Activated CD4-positive, alpha-beta T cell treated with anti-CD3 and anti-CD28 coated beads, Interleukin-2, Interleukin-6, amounts not matched to agents 100 ng/mL and 50 ng/mL, durations not matched to agents 16 hours and 8 hours (primary cell): ENCODE measurements around the gene ZNF57.
"Not testable (repeated sequence)": the region's sequence is repeated elsewhere in the genome, so short reads cannot be mapped to it uniquely, and the experiment has no call there.

Source experiments
- DNase-seq: peaks from one replicate; pipeline ENCODE4 v3.0.0-alpha.2; 2020

Gene ZNF57

DNA sequence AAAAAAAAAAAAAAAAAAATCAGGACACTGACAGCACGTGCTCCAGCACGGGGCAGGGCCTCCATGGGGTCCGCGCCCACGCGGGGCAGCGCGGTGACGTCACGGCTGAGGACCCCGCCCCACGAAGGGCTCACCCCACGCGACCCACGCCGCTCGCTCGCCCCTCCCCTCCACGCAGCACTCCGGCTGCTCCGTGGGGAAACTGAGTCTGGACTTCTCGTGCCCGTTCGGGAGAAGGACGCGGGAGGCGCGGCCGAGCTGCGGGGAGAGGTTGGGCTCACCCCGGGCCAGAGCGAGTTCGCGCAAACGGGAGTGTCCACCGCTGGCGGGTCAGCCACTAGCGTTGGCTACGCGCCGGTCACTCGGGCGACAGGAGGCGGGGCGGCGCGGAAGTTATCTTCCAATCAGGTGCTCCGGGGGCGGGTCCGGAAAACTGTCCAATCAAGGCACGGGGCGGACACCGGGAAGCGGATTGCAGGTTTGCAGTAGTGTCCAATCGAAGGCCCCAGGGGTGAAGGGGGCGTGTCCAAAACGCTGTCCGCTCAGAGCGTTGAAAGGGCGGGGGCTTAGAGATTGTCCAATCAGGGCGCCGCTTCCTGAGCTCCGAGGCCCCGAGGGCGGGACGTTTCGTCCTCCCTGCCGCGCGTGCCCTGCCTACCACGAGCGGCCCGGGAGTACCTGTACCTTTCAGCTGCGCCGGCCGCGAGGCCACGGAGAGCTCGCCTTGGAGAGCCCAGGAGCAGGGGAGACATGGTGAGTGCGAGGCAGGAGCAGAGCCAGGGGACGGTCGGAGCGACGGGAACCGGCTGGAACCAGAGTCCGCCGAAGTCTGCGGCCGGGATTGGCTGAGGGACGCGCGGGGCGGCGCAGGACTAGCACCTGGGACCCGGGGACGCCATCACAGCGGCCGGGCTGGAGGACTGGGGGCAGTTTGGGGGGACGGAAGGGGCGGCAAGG lies at the start of gene ZNF57:
Gene ZNF57, plus strand, starts transcription at position 633 of the 957 bp plus-strand sequence. Its CDS starts 118 bp downstream, at position 751.
- peak; percentile 98 for DNase-seq

DNA sequence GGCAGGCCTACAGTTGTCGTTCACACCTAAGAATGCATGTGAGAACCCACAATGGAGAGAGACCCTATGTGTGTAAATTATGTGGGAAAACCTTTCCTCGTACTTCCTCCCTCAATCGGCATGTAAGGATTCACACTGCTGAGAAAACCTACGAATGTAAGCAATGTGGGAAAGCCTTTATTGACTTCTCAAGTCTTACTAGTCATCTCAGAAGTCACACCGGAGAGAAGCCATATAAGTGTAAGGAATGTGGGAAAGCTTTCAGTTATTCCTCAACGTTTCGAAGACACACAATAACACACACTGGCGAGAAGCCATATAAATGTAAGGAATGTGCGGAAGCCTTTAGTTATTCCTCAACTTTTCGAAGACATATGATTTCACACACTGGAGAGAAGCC lies 48.1 kb upstream of the ZNF57 start:
- no peak for DNase-seq

DNA sequence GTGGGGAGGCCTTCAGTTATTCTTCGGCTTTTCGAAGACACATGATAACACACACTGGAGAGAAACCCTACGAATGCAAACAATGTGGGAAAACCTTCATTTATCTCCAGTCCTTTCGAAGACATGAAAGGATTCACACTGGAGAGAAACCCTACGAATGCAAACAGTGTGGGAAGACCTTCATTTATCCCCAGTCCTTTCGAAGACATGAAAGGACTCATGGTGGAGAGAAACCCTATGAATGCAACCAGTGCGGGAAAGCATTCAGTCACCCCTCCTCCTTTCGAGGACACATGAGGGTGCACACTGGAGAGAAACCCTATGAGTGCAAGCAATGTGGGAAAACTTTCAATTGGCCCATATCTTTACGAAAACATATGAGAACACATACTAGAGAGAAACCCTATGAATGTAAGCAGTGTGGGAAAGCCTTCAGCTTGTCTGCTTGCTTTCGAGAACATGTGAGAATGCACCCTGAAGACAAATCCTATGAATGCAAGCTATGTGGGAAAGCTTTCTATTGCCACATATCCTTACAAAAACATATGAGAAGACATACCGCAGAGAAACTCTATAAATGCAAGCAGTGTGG lies 47.6 kb upstream of the ZNF57 start:
- no peak for DNase-seq

GRCh38 chr19:2854849-2855248 lies 45.9 kb upstream of the ZNF57 start:
- DNase-seq = no peak

DNA sequence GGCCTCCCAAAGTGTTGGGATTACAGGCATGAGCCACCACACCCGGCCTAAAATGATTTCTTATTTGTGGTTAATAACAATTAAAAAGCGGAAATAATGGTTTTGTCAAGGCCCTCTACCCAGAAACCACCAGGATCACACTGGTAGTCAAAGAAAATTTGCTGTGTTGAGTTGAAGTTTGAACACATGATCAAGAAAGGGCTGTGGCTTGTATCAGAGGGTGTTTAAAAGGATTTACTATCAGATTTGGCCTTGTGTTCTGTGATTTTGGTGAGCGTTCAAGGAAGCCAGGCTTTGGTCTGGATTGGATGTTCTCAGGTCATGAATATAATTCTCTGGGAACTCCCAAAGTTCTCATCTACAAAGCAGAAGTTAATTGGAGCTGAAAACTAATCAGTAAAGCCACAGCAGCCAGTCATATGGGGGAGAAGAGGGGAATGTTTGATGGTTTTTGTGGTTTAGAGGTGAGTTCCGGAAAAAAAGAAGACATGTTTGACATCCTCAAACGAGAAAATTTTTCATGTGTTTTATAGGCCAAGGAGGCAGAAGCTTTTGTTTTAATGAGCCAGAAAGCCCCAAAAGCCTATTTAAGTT lies 44.2 kb upstream of the ZNF57 start:
- DNase-seq = no peak

DNA sequence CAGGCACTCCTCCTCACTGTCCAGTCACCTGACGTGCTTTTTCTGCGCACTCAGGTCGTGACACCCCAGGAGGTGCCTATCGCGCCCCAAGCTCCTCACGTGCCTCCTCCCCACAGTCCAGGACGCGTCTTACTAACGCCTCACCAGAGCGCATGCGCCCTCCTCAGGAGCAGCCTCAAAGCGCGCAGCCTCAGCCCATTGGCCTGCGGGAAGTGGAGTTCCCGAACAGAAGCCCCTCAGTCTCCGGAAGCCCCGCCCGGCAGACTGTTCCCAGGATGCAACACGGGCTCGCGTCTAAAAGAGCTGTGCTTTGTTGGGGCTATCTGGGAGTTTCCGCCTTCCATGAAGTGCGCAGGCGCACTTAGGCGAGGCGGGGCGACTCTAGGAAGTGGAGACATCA lies 41.9 kb upstream of the ZNF57 start:
- DNase-seq = no peak

DNA sequence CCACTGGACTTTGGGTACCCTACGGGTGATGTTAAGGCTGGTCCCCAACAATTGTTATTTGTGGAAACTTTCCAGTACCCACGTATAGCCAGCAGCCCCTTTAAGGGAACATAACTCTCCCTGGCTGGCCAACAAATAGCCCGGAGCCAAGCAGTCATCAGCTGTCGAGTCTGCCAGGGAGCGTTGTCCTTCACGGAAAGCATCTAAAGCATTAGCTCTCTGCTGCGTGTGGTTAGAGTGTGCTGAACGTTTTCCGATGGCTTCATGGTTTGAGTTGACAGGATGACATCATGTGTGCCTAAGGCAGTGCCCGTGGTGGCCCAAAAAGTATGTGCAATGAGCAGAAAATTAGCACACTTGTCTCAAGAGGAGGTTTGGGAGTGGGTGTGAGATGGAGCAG lies 36.9 kb upstream of the ZNF57 start:
- DNase-seq = no peak

DNA sequence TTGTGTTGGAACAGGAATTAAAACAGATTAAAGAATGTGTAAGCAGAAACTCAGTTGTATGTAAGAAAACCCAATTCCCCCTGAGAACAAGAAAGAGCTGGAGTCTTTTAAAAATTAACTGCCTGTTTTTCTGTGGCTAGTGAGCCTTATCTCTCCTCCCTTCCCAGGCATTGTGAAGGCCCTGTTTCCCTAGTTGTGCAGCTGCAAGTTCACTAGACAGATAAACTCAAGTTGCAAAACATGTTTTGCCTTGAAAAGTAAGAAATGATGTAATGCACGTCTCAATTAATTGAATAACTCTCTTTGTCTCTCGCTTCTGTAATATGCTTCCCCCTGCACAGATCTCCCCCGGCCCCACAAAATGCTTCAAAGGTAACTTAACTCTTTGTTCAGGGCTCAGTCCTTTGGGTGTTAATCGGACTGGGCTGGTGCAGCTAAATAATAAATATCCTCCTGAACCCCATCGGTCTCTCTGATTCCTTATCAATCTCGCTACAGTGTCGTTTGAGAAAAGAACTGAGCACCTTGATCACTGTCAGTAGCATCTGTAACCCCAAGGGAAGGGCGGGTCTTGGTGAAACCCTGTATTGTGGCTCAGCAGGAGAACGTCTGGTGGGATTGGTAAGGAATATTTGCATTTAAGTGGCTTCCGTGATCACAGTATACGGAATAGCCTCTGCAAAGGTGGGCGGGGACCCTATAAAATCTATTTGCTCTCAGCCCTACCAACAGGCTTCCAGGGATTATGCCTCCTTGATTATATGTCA lies 35.2 kb upstream of the ZNF57 start:
- no peak for DNase-seq

- DNase-seq = no peak
Measured at GRCh38 chr19:2866495-2867024, 34.2 kb upstream of the ZNF57 start.

DNA sequence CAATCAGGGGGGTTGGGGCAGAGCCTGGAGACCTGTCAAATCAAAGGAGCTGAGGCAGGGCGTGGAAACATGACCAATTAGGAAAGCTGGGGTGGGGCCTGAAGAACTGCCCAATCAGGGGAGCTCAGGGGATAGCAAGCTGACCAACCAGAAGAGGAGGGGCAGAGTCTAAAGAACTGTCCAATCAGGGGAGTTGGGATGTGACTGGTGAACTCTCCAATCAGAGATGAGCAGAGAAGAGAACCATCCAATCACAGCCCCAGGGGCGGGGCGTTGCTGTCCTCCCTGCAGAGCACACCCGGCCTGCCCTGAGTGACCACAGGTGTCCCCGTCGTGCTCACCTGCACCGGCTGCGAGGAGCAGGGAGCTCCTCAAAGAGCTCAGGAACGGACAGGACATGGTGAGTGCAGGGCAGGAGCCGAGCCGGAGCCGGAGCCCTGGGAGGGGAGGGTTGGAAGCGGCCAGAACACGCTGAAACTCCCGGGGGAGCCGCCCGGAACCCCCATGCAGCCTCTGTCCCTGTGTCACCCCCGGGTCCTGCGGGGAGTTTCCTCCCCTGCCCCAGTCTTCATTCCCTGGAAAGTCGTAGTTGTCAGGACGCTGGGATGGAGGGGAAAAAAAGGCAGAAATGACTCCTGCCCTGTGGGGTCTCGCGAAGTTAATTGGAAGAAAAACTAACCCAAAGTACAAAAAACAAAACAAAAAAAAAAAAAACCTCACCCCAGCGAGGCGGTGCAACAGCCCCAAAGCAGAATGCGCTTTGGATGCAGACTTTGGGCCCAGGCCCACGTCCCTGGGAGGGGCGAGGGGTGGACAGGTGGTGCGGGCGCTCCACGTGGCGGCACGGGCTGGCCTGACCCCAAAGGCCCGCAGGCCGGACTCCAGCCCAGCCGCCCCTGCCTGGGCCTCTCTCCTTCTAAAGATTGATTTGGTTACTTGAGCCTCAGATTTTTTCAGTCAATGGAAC lies 33.4 kb upstream of the ZNF57 start, which contains the start of gene ZNF556:
Gene ZNF556, plus strand, starts transcription at position 311 of the 967 bp plus-strand sequence. Its CDS starts 87 bp downstream, at position 398.
- no peak for DNase-seq

GRCh38 chr19:2869618-2870017 lies 31.1 kb upstream of the ZNF57 start:
- no peak for DNase-seq

DNA sequence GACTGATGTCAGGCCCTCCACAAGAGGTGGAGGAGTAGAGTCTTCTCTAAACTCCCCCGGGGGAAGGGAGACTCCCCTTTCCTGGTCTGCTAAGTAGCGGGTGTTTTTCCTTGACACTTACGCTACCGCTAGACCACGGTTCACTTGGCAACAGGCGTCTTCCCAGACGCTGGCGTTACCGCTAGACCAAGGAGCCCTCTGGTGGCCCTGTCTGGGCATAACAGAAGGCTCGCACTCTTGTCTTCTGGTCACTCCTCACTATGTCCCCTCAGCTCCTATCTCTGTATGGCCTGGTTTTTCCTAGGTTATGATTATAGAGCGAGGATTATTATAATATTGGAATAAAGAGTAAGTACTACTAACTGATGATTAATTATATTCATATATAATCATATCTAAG lies 28.6 kb upstream of the ZNF57 start:
- peak; percentile 12 for DNase-seq

GRCh38 chr19:2877398-2878331 lies 23.1 kb upstream of the ZNF57 start:
- no peak for DNase-seq

DNA sequence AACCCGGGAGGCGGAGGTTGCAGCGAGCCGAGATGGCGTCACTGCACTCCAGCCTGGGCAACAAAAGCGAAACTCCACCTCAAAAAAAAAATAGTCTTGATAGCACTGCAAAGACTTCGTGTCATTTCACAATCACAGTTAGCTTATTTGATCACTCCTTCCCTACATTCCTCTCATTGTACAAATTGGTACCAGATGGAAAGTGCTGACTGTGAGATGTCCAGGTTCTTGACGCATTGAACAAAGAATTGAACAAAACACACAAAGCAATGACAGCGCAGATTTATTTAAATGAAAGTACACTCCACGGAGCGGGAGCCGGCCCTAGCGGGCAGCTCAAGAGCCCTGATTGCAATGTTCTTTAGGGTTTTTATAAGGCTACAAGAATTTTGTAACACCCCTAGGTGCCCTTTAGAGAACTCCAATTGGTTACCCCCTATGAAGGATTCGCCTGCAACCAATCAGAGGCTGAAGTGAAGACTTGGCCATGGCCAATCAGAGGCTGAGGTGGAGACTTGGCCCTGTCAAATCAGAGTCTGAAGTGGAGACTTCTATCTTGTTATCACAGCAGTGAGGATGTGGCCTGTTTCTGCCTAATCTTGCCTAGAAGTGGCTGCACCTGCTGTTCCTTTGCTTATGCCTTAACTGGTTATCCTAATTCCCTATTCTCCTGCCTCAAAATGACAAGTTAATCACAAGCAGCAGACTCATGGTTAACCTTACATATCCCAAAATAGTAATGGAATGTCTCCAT lies 16.9 kb upstream of the ZNF57 start:
- no peak for DNase-seq

- DNase-seq = no peak
Measured at GRCh38 chr19:2885736-2886135, 15.0 kb upstream of the ZNF57 start.

DNA sequence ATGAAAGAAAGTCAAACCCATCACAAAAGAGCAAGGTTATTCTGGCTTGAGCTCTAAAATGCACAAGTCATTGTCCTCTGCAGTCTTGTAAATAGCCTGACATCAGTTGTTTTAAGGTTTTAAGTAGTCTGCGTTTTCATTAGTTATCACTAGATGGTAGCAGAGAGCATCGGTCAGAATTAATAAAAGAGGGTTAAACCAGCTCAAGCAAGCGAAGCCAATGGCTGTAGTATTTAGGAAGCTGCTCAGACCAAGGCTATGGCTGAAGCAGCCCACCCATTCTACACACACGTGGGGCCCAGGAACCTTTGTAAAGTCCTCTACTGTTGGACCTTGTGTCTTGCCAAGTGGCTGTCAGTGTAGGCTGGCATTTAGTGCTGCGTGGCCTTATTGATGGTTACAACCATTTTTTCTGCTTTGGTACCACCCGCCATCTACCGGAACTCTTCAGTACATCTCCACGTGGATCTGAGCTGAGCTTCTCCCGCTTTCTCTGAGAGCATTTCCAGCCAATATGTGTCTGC lies 13.3 kb upstream of the ZNF57 start:
- peak; percentile 27 for DNase-seq

DNA sequence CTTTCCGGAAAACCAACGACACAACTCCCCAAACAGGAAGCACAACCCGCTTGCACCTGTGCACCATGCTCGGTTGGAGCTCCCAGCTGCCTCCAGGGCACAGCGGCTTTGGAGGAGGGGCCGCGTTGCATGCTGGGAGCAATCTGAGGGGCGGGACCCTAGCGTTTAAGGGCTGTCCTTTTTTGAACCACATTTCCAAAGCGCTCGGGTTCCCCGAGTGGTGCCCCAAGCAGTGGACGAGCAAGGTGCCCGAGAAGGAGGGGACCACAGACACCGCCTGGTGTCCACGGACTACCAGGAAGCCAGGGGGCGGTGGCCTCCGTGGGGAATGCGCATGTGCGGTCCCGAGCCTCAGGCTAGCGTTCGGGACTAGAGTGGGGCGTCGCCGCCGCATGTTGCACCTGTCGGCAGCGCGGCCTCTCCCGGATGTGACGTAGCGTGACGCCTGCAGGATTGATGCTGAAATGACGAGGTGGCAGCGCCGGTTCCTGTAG lies 11.9 kb upstream of the ZNF57 start:
- DNase-seq = peak; percentile 13

GRCh38 chr19:2890531-2890930 lies 10.2 kb upstream of the ZNF57 start:
- DNase-seq = not testable (repeated sequence)

DNA sequence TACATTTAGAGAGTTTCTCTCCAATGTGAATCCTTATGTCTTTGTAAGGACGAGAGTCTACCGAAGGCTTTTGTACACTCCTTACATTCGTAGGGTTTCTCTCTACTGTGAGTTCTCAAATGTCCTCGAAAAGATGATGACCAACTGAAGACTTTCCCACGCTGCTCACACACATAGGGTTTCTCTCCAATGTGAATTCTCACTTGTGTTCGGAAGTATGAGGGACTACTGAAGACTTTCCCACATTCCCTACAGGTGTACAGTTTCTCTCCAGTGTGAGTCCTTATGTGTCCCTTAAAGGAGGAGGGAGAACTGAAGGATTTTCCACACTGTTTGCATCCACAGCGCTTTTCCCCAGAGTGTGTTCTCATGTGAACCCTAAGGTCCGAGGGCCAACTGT lies 4.0 kb upstream of the ZNF57 start:
- DNase-seq = no peak
